ENCODE measurements around the gene RNF114.

- TF ChIP-seq CTCF (IDR thresholded peaks at IDR 0.05), result no peak
- TF ChIP-seq EP300 (IDR thresholded peaks at IDR 0.05; ENCODE audit: borderline replicate concordance in 1 of 2, low read depth in 1 of 2, low read length in 1 of 2), result no peak
Measured at GRCh38 chr20:49976542-49976941, 40.3 kb downstream of the RNF114 start.
